ENCODE data around the gene FAM107B. TPM values are rescaled to one million over a fixed set of nuclear protein-coding genes. Genes with fewer than 3 reads are reported as not detected.

Gene FAM107B
- polyA plus RNA-seq, 1 donor, result 44.0 TPM

GRCh38 chr10:14507781-14508180 lies 266.9 kb downstream of the FAM107B start:
- no CpG with 5 or more reads among the region's 4 CpGs for WGBS (ENCODE audit: insufficient coverage, low lambda C conversion rate)
- Histone ChIP-seq H3K4me1 (ENCODE audit: control insufficient read depth, insufficient read depth, low read length) (peaks cover 2% of the 10 kb centered on the region), H3K27me3 (ENCODE audit: control insufficient read depth, insufficient read depth, low read length) (no peaks in the 10 kb centered on the region), H3K4me3 (ENCODE audit: low read length) (no peak overlapping the region), H3K9me3 (ENCODE audit: control insufficient read depth, low read depth, low read length) (no peaks in the 10 kb centered on the region), H3K27ac (ENCODE audit: low read length) (no peak overlapping the region), H3K36me3 (ENCODE audit: control insufficient read depth, insufficient read depth, low read length) (no peaks in the 10 kb centered on the region)
- DNase-seq, result peak in 1 of 2 donors; percentile 39

DNA sequence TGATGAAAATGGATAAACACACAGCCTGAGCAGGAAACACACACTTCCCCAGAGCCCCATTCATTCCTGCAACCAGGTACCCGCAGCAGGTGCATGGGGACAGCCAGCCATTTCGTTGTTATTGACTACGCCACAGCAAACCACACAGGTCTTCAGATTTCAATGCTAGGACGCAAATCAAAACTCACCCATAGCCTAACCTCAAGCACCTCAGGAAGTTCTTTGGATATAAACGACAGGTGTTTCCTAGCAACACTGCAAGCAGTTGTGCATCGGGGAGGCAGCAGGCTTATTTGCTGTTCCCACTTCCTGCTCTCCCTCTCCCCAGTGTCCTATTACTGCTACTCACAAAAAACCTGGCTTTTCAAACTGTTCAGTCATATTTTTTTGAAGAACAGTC lies 267.5 kb downstream of the FAM107B start:
- Histone ChIP-seq H3K36me3 (ENCODE audit: control insufficient read depth, insufficient read depth, low read length) (no peaks in the 10 kb centered on the region), H3K9me3 (ENCODE audit: control insufficient read depth, low read depth, low read length) (no peaks in the 10 kb centered on the region), H3K27me3 (ENCODE audit: control insufficient read depth, insufficient read depth, low read length) (no peaks in the 10 kb centered on the region), H3K4me1 (ENCODE audit: control insufficient read depth, insufficient read depth, low read length) (peaks cover 2% of the 10 kb centered on the region), H3K4me3 (ENCODE audit: low read length) (no peak overlapping the region), H3K27ac (ENCODE audit: low read length) (no peak overlapping the region)
- 20% methylated on average over 1 of the region's 6 CpGs for WGBS (ENCODE audit: insufficient coverage, low lambda C conversion rate)
- DNase-seq, result peak in 1 of 2 donors; percentile 36

DNA sequence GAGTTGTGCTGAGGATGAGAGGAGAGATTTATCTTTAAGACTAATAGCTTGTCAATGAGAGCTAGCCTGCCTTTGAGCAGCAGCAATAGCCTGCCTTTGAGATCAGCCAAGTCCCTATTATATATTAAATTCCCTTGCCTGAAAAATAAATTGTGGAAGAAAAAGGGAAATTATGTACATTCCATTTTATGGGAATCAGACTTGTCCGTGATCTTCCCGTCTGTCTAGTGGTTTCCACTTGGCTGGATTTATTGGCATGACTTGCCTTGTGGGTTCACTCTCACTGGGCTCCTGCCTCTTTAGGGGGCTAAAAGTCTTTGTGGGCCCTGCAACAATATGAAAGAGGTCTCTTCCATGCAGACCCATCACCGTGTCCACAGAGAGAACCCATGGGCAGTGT lies 272.3 kb downstream of the FAM107B start:
- no peak for DNase-seq
- H3K27me3 ChIP-seq (ENCODE audit: control insufficient read depth, insufficient read depth, low read length), result no peaks in the 10 kb centered on the region
- no peaks in the 10 kb centered on the region for H3K9me3 ChIP-seq (ENCODE audit: control insufficient read depth, low read depth, low read length)
- no peak overlapping the region for H3K27ac ChIP-seq (ENCODE audit: low read length)
- no peaks in the 10 kb centered on the region for H3K36me3 ChIP-seq (ENCODE audit: control insufficient read depth, insufficient read depth, low read length)
- H3K4me1 ChIP-seq (ENCODE audit: control insufficient read depth, insufficient read depth, low read length), result no peaks in the 10 kb centered on the region
- no peak overlapping the region for H3K4me3 ChIP-seq (ENCODE audit: low read length)
- whole genome bisulfite sequencing (ENCODE audit: insufficient coverage, low lambda C conversion rate), result no CpG with 5 or more reads among the region's 3 CpGs

GRCh38 chr10:14500172-14500765 lies 274.4 kb downstream of the FAM107B start:
- Histone ChIP-seq H3K4me1 (ENCODE audit: control insufficient read depth, insufficient read depth, low read length) (no peaks in the 10 kb centered on the region), H3K9me3 (ENCODE audit: control insufficient read depth, low read depth, low read length) (no peaks in the 10 kb centered on the region), H3K27me3 (ENCODE audit: control insufficient read depth, insufficient read depth, low read length) (no peaks in the 10 kb centered on the region), H3K27ac (ENCODE audit: low read length) (no peak overlapping the region), H3K36me3 (ENCODE audit: control insufficient read depth, insufficient read depth, low read length) (no peaks in the 10 kb centered on the region), H3K4me3 (ENCODE audit: low read length) (no peak overlapping the region)
- peak in 1 of 2 donors; percentile 52 for DNase-seq
- WGBS (ENCODE audit: insufficient coverage, low lambda C conversion rate), result 100% methylated on average over 1 of the region's 9 CpGs

GRCh38 chr10:14499601-14499904 lies 275.1 kb downstream of the FAM107B start:
- Histone ChIP-seq H3K27ac (ENCODE audit: low read length) (no peak overlapping the region), H3K36me3 (ENCODE audit: control insufficient read depth, insufficient read depth, low read length) (no peaks in the 10 kb centered on the region), H3K4me3 (ENCODE audit: low read length) (no peak overlapping the region), H3K4me1 (ENCODE audit: control insufficient read depth, insufficient read depth, low read length) (no peaks in the 10 kb centered on the region), H3K27me3 (ENCODE audit: control insufficient read depth, insufficient read depth, low read length) (no peaks in the 10 kb centered on the region), H3K9me3 (ENCODE audit: control insufficient read depth, low read depth, low read length) (no peaks in the 10 kb centered on the region)
- DNase-seq, result no peak
- no CpG with 5 or more reads among the region's 5 CpGs for WGBS (ENCODE audit: insufficient coverage, low lambda C conversion rate)

- no CpG with 5 or more reads among the region's 7 CpGs for WGBS (ENCODE audit: insufficient coverage, low lambda C conversion rate)
- Histone ChIP-seq H3K4me1 (ENCODE audit: control insufficient read depth, insufficient read depth, low read length) (no peaks in the 10 kb centered on the region), H3K27ac (ENCODE audit: low read length) (no peak overlapping the region), H3K27me3 (ENCODE audit: control insufficient read depth, insufficient read depth, low read length) (no peaks in the 10 kb centered on the region), H3K4me3 (ENCODE audit: low read length) (no peak overlapping the region), H3K36me3 (ENCODE audit: control insufficient read depth, insufficient read depth, low read length) (no peaks in the 10 kb centered on the region), H3K9me3 (ENCODE audit: control insufficient read depth, low read depth, low read length) (no peaks in the 10 kb centered on the region)
- DNase-seq, result no peak
Measured at GRCh38 chr10:14498326-14498725, 276.4 kb downstream of the FAM107B start.

DNA sequence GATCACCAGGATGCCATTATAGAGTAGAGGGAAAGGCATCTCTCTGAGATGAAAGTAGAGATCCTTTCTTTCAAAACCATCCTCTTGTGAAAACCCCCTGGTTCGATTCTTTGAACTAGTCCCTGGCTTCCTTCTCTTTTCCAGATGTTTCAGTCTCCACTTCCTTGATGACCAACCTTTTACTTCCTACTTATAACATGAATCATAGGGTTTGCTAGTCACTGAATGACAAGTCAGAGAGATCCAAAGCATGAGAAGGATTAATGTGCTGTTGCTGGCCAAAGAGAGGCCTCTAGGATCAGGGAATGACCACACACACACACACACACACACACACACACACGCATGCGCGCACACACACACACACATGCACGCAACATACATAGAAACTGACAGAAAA lies 282.9 kb downstream of the FAM107B start:
- Histone ChIP-seq H3K27ac (ENCODE audit: low read length) (no peak overlapping the region), H3K9me3 (ENCODE audit: control insufficient read depth, low read depth, low read length) (peaks cover 2% of the 10 kb centered on the region), H3K4me1 (ENCODE audit: control insufficient read depth, insufficient read depth, low read length) (no peaks in the 10 kb centered on the region), H3K4me3 (ENCODE audit: low read length) (no peak overlapping the region), H3K36me3 (ENCODE audit: control insufficient read depth, insufficient read depth, low read length) (no peaks in the 10 kb centered on the region), H3K27me3 (ENCODE audit: control insufficient read depth, insufficient read depth, low read length) (peaks cover 9% of the 10 kb centered on the region)
- WGBS (ENCODE audit: insufficient coverage, low lambda C conversion rate), result no CpG with 5 or more reads among the region's 5 CpGs
- DNase-seq, result no peak

DNA sequence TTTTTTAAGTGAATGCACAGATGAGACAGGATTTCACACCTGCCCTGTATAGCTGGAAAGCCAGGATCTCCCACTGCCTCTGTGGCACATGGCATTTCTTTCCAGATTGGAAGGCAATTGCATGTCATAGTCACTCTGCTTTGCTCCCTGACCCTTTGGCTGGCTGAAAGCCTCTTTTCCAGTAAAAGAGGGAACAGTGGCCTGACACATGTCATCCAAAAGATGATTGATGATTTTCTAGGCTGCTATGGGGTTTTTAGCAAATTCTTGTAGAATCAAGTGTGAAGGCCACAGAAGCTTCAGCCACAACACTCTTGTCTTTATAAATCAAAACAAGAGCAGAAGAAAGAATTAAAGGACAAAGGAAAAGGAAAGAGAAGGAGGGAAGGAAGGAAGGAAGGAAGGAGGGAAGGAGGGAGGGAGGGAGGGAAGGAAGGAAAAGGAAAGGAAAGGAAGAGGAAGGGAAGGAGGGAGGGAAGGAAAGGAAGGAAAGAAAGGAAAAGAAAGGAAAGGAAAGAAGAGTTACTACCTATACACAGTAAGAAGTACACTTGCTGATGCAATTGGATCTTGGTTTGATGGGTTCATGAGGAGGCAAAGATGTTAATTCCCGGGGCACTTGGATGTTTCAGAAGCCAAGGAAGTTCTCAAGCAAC lies 285.0 kb downstream of the FAM107B start:
- Histone ChIP-seq H3K4me1 (ENCODE audit: control insufficient read depth, insufficient read depth, low read length) (no peaks in the 10 kb centered on the region), H3K9me3 (ENCODE audit: control insufficient read depth, low read depth, low read length) (peaks cover 2% of the 10 kb centered on the region), H3K27ac (ENCODE audit: low read length) (no peak overlapping the region), H3K4me3 (ENCODE audit: low read length) (no peak overlapping the region), H3K36me3 (ENCODE audit: control insufficient read depth, insufficient read depth, low read length) (no peaks in the 10 kb centered on the region), H3K27me3 (ENCODE audit: control insufficient read depth, insufficient read depth, low read length) (peaks cover 11% of the 10 kb centered on the region)
- DNase-seq, result no peak
- WGBS (ENCODE audit: insufficient coverage, low lambda C conversion rate), result no CpG with 5 or more reads among the region's 1 CpG

GRCh38 chr10:14487488-14487883 lies 287.2 kb downstream of the FAM107B start:
- Histone ChIP-seq H3K27ac (ENCODE audit: low read length) (no peak overlapping the region), H3K27me3 (ENCODE audit: control insufficient read depth, insufficient read depth, low read length) (peaks cover 11% of the 10 kb centered on the region), H3K36me3 (ENCODE audit: control insufficient read depth, insufficient read depth, low read length) (no peaks in the 10 kb centered on the region), H3K4me3 (ENCODE audit: low read length) (no peak overlapping the region), H3K9me3 (ENCODE audit: control insufficient read depth, low read depth, low read length) (peaks cover 2% of the 10 kb centered on the region), H3K4me1 (ENCODE audit: control insufficient read depth, insufficient read depth, low read length) (no peaks in the 10 kb centered on the region)
- 74% methylated on average over 2 of the region's 6 CpGs for WGBS (ENCODE audit: insufficient coverage, low lambda C conversion rate)
- no peak for DNase-seq

GRCh38 chr10:14486777-14487487 lies 287.8 kb downstream of the FAM107B start:
- no peak overlapping the region for H3K27ac ChIP-seq (ENCODE audit: low read length)
- no peak for DNase-seq
- H3K27me3 ChIP-seq (ENCODE audit: control insufficient read depth, insufficient read depth, low read length), result peaks cover 11% of the 10 kb centered on the region
- H3K4me3 ChIP-seq (ENCODE audit: low read length), result no peak overlapping the region
- WGBS (ENCODE audit: insufficient coverage, low lambda C conversion rate), result no CpG with 5 or more reads among the region's 13 CpGs
- H3K4me1 ChIP-seq (ENCODE audit: control insufficient read depth, insufficient read depth, low read length), result no peaks in the 10 kb centered on the region
- H3K9me3 ChIP-seq (ENCODE audit: control insufficient read depth, low read depth, low read length), result peaks cover 1% of the 10 kb centered on the region
- H3K36me3 ChIP-seq (ENCODE audit: control insufficient read depth, insufficient read depth, low read length), result no peaks in the 10 kb centered on the region

Measured in large intestine (tissue), 3 donors.